ENCODE measurements around the gene GRM4. TPM values are rescaled to one million over a fixed set of nuclear protein-coding genes. Genes with fewer than 3 reads are reported as not detected.
A peak's percentile ranks its signal among the peaks of the same experiment; 100 is the strongest.

Gene GRM4
- total RNA-seq, 1 experiment from 2014 or later = 5.6 TPM

- H3K4me1 Mint-ChIP-seq = peaks cover 32 to 52% of the 10 kb centered on the region in 2 experiments
- no peak for TF ChIP-seq CTCF (conservative IDR thresholded peaks at IDR 0.05)
- no peaks in the 10 kb centered on the region for H3K9me3 ChIP-seq (ENCODE audit: control insufficient read depth, low read depth, low read length)
- no peak overlapping the region for H2BK120ac ChIP-seq (ENCODE audit: low read depth, low read length, poor library complexity, severe bottlenecking)
- DNase-seq = no peak
- H3K36me3 Mint-ChIP-seq (ENCODE audit: insufficient read depth in 1 of 3, low read depth in 3 of 3) = no peaks in the 10 kb centered on the region
- peaks cover 5% of the 10 kb centered on the region for H4K20me1 ChIP-seq (ENCODE audit: control insufficient read depth, insufficient read depth, insufficient read length)
- H4K8ac ChIP-seq (replicated peaks; ENCODE audit: insufficient read length, low read depth, low read length) = no peak overlapping the region
- no peak overlapping the region for H3K56ac ChIP-seq (ENCODE audit: insufficient read length, low read depth, low read length)
- H2AK5ac ChIP-seq (ENCODE audit: insufficient read length, low read length) = no peak overlapping the region
- H3K9ac ChIP-seq (ENCODE audit: extremely low read depth, insufficient read length, low read length) = no peak overlapping the region
- H3K4me1 ChIP-seq (ENCODE audit: insufficient read depth, low read length) = no peaks in the 10 kb centered on the region; the same call in 1 of the 2 replicates
- WGBS (ENCODE audit: extremely low coverage, insufficient read length, low lambda C conversion rate) = no CpG with 5 or more reads among the region's 8 CpGs
- no peak overlapping the region for H2BK15ac ChIP-seq (ENCODE audit: low read depth, low read length)
- H4K5ac ChIP-seq (ENCODE audit: insufficient read length, low read depth, low read length) = no peak overlapping the region
- H2BK5ac ChIP-seq (ENCODE audit: insufficient read length, low read length) = no peak overlapping the region
- no peak overlapping the region for H3K23ac ChIP-seq (ENCODE audit: insufficient read length, low read depth, low read length)
- H4K91ac ChIP-seq (ENCODE audit: insufficient read length, low read depth, low read length) = no peak overlapping the region
- H3K27ac Mint-ChIP-seq = peak overlapping the region in 2 of 3 experiments; percentile 53 to 74; a peak in 3 of 7 replicates
- H2BK20ac ChIP-seq (ENCODE audit: low read depth, low read length, poor library complexity, severe bottlenecking) = no peak overlapping the region
- H3K4me2 ChIP-seq (ENCODE audit: insufficient read depth, insufficient read length, low read length) = no peak overlapping the region
- no peaks in the 10 kb centered on the region for H3K9me3 Mint-ChIP-seq
- H3K14ac ChIP-seq (ENCODE audit: insufficient read depth, low read length) = no peak overlapping the region
- H3K27me3 ChIP-seq (ENCODE audit: insufficient read depth, low read length) = no peaks in the 10 kb centered on the region
- H2BK12ac ChIP-seq (ENCODE audit: insufficient read length, low read depth, low read length) = no peak overlapping the region
- no peak overlapping the region for H3K4me3 Mint-ChIP-seq
- no peak overlapping the region for H3K27ac ChIP-seq (ENCODE audit: insufficient read length, low read depth, low read length)
- H3K79me2 ChIP-seq (ENCODE audit: insufficient read depth, low read length) = no peaks in the 10 kb centered on the region
- H3K79me1 ChIP-seq (ENCODE audit: insufficient read depth, low read depth, low read length, poor library complexity, severe bottlenecking) = no peaks in the 10 kb centered on the region
- H3K4ac ChIP-seq (ENCODE audit: low read depth, low read length) = no peak overlapping the region
- H3K27me3 Mint-ChIP-seq (ENCODE audit: low read depth) = no peaks in the 10 kb centered on the region
- H3T11ph ChIP-seq (ENCODE audit: low read length) = no peak overlapping the region
- H2AFZ ChIP-seq (ENCODE audit: low read length) = no peak overlapping the region
- H3K18ac ChIP-seq (ENCODE audit: insufficient read length, low read depth, low read length) = no peak overlapping the region
- no peaks in the 10 kb centered on the region for H3K23me2 ChIP-seq (ENCODE audit: insufficient read length, low read depth, low read length, poor library complexity, severe bottlenecking)
These were observed 46.0 kb downstream of the GRM4 start for GRCh38 chr6:34099878-34100277.

Measured in H9 (cell line).